Measurements from ENCODE around the gene FAM174A.
A peak's percentile ranks its signal among the peaks of the same experiment; 100 is the strongest.
"Not testable (repeated sequence)": the region's sequence is repeated elsewhere in the genome, so short reads cannot be mapped to it uniquely, and the experiment has no call there.

The FAM174A gene

GRCh38 chr5:100600298-100600994, 65.3 kb downstream of the FAM174A start:
- H3K4me3 Mint-ChIP-seq = no peak overlapping the region
- no peaks in the 10 kb centered on the region for H3K36me3 Mint-ChIP-seq
- H3K9me3 Mint-ChIP-seq = no peaks in the 10 kb centered on the region
- peaks cover 5% of the 10 kb centered on the region for H3K4me1 Mint-ChIP-seq
- H3K27me3 Mint-ChIP-seq = no peaks in the 10 kb centered on the region
- H3K27ac Mint-ChIP-seq = no peak overlapping the region
- no peak for ATAC-seq

GRCh38 chr5:100603141-100603540, 68.0 kb downstream of the FAM174A start:
- Mint-ChIP-seq H3K27me3 (no peaks in the 10 kb centered on the region), H3K4me1 (peaks cover 5% of the 10 kb centered on the region), H3K27ac (no peak overlapping the region), H3K9me3 (no peaks in the 10 kb centered on the region), H3K36me3 (no peaks in the 10 kb centered on the region), H3K4me3 (no peak overlapping the region)
- ATAC-seq = no peak

DNA sequence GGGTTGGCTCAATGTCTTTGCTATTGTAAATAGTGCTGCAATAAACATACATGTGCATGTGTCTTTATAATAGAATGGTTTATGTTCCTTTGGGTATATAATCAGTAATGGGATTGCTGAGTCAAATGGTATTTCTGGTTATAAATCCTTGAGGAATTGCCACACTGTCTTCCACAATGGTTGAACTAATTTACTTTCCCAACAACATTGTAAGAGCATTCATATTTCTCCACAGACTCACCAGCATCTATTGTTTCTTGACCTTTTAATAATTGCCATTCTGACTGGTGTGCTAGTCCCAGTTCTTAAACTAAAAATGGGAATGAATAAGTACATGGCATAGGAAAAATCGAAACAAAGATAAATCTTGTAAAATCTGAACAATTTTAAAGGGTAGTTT, 68.8 kb downstream of the FAM174A start:
- H3K36me3 Mint-ChIP-seq, H3K27ac Mint-ChIP-seq, H3K4me1 Mint-ChIP-seq, H3K4me3 Mint-ChIP-seq, H3K9me3 Mint-ChIP-seq, H3K27me3 Mint-ChIP-seq, ATAC-seq: not testable (repeated sequence)

- no peaks in the 10 kb centered on the region for H3K36me3 Mint-ChIP-seq
- H3K4me3 Mint-ChIP-seq = no peak overlapping the region
- no peak overlapping the region for H3K27ac Mint-ChIP-seq
- H3K4me1 Mint-ChIP-seq = no peaks in the 10 kb centered on the region
- ATAC-seq = no peak
- peaks cover 40% of the 10 kb centered on the region for H3K27me3 Mint-ChIP-seq
- no peaks in the 10 kb centered on the region for H3K9me3 Mint-ChIP-seq
These were observed 74.4 kb downstream of the FAM174A start for GRCh38 chr5:100609594-100609993.

DNA sequence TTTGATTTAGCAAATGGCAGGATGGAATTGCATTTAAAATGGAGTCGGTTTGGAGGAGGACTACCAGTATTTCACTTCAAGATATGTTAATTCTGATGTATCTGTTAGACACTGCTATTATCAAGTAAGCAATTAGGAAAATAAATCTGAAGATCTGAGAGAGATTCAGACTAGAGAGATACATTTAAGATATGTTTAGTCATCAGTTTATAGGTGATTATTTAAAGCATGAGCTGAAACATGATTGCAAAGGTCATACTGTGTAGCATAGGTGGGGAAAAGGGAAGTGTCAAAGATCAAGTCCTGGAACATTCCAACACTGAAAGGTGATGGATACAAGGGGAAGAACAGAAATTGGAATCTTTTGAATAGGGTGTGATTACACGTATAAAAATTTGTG, 79.1 kb downstream of the FAM174A start:
- ATAC-seq = no peak
- no peak overlapping the region for H3K4me3 Mint-ChIP-seq
- H3K36me3 Mint-ChIP-seq = no peaks in the 10 kb centered on the region
- no peaks in the 10 kb centered on the region for H3K9me3 Mint-ChIP-seq
- peaks cover 40% of the 10 kb centered on the region for H3K27me3 Mint-ChIP-seq
- no peaks in the 10 kb centered on the region for H3K4me1 Mint-ChIP-seq
- no peak overlapping the region for H3K27ac Mint-ChIP-seq

DNA sequence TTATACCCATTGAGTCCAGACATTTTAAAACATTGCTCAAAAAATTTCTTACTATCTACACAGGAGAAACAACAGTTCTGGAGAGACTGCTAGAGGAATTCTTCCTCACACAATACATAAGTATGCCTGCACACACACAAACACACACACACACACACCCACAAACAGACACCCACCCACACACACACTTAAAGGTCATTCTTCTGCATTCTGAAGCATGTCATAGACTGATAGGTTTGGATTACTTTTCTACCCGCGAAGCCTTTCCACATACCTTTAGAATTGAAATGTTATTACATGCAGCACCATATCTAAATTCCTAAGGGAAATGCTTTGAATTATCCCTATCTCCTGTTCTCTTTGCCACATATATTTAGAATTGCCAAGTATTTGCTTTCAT, 80.2 kb downstream of the FAM174A start:
- Mint-ChIP-seq H3K9me3 (no peaks in the 10 kb centered on the region), H3K4me1 (no peaks in the 10 kb centered on the region), H3K27me3 (peaks cover 33% of the 10 kb centered on the region), H3K27ac (no peak overlapping the region), H3K36me3 (no peaks in the 10 kb centered on the region), H3K4me3 (no peak overlapping the region)
- ATAC-seq = no peak

GRCh38 chr5:100616291-100616690, 81.1 kb downstream of the FAM174A start:
- H3K36me3 Mint-ChIP-seq = no peaks in the 10 kb centered on the region
- no peak for ATAC-seq
- H3K4me1 Mint-ChIP-seq = no peaks in the 10 kb centered on the region

GRCh38 chr5:100616981-100617380, 81.8 kb downstream of the FAM174A start:
- no peaks in the 10 kb centered on the region for H3K9me3 Mint-ChIP-seq
- peaks cover 16% of the 10 kb centered on the region for H3K27me3 Mint-ChIP-seq
- H3K4me1 Mint-ChIP-seq = no peaks in the 10 kb centered on the region
- H3K4me3 Mint-ChIP-seq = no peak overlapping the region
- no peak overlapping the region for H3K27ac Mint-ChIP-seq
- H3K36me3 Mint-ChIP-seq = no peaks in the 10 kb centered on the region
- ATAC-seq = no peak

More at GRCh38 chr5:100616291-100616690, 81.1 kb downstream of the FAM174A start:
- Mint-ChIP-seq H3K9me3 (no peaks in the 10 kb centered on the region), H3K27me3 (peaks cover 23% of the 10 kb centered on the region), H3K27ac (no peak overlapping the region), H3K4me3 (no peak overlapping the region)

GRCh38 chr5:100623719-100624118, 88.5 kb downstream of the FAM174A start:
- no peak overlapping the region for H3K4me3 Mint-ChIP-seq

DNA sequence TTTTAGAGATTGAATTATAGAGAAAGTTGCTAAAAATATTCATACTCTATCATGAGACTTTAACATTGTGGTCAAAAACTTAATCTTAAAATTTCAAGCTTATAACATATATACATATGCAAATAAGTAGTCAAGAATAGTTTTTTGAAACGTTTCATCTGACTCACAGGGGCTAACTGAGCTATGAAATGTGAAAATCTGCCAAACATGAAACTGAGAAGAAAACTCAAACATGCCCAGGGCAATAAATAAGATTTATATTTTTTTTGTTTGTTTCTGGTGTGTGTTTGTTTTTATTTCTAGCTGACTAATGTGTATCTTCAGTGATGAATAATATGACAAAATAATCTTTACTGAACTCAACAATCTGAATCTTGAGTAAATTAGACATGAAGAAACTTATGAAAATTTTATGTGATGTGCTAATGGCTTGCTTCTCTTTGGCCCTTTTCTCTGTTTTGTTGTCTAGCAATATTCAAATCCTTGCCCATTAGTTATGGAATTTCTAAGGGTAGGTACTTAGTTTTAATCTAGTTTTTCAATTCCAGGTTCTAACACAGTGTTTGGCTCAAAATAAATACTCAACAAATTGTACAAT, 99.9 kb downstream of the FAM174A start:
- no peak overlapping the region for H3K27ac Mint-ChIP-seq

More at GRCh38 chr5:100623719-100624118, 88.5 kb downstream of the FAM174A start:
- H3K36me3 Mint-ChIP-seq = no peaks in the 10 kb centered on the region
- H3K4me1 Mint-ChIP-seq = peaks cover 6% of the 10 kb centered on the region
- peak; percentile 63 for ATAC-seq
- no peaks in the 10 kb centered on the region for H3K27me3 Mint-ChIP-seq
- H3K9me3 Mint-ChIP-seq = peaks cover 2% of the 10 kb centered on the region
- H3K27ac Mint-ChIP-seq = no peak overlapping the region

More for the DNA sequence above, 99.9 kb downstream of the FAM174A start:
- H3K4me3 Mint-ChIP-seq = no peak overlapping the region
- H3K9me3 Mint-ChIP-seq = no peaks in the 10 kb centered on the region
- no peak for ATAC-seq
- H3K4me1 Mint-ChIP-seq = no peaks in the 10 kb centered on the region
- no peaks in the 10 kb centered on the region for H3K36me3 Mint-ChIP-seq
- peaks cover 8% of the 10 kb centered on the region for H3K27me3 Mint-ChIP-seq
